GM23338 (cell line): ENCODE data around the gene KRT16. TPM values are rescaled to one million over a fixed set of nuclear protein-coding genes. Genes with fewer than 3 reads are reported as not detected.
"Not testable (repeated sequence)": the region's sequence is repeated elsewhere in the genome, so short reads cannot be mapped to it uniquely, and the experiment has no call there.

Experiments used
- ATAC-seq: fragments of 200-7000 bp; cut with Tn5 transposase; 3 replicates; pipeline ENCODE4 v1.9.1; 2020
- DNase-seq: peaks from one replicate; pipeline ENCODE4 v3.0.0-alpha.2; 2015; ENCODE audit warnings: low spot score
- H2AFZ ChIP-seq: fragments of 200-600 bp; sonication (generic); 2 replicates; pipeline ENCODE4 v1.8.0; 2016; ENCODE audit warnings: antibody characterized with exemption, mild to moderate bottlenecking, moderate library complexity
- H3F3A ChIP-seq: fragments of 200-600 bp; sonication (generic); replicated peaks from 2 replicates; pipeline ENCODE4 v1.8.0; 2017; ENCODE audit warnings: antibody characterized with exemption, mixed run types, low read depth
- H3K27ac ChIP-seq: fragments of 200-600 bp; sonication (generic); 2 replicates; pipeline ENCODE4 v1.6.1; 2016; ENCODE audit warnings: low read depth
- H3K27me3 ChIP-seq: fragments of 200-600 bp; sonication (generic); 2 replicates; pipeline ENCODE4 v1.8.0; 2016; ENCODE audit warnings: mild to moderate bottlenecking, mixed run types, moderate library complexity; ENCODE audit not compliant: insufficient read depth
- H3K36me3 ChIP-seq: fragments of 200-600 bp; sonication (generic); 2 replicates; pipeline ENCODE4 v1.8.0; 2016; ENCODE audit warnings: mild to moderate bottlenecking; ENCODE audit not compliant: insufficient read depth
- H3K4me1 ChIP-seq: fragments of 200-600 bp; sonication (generic); 2 replicates; pipeline ENCODE4 v1.8.0; 2016; ENCODE audit warnings: mild to moderate bottlenecking, moderate library complexity; ENCODE audit not compliant: insufficient read depth
- H3K4me2 ChIP-seq: fragments of 200-600 bp; sonication (generic); 2 replicates; pipeline ENCODE4 v1.7.1; 2017; ENCODE audit warnings: mixed run types
- H3K4me3 ChIP-seq: fragments of 200-600 bp; sonication (generic); 2 replicates; pipeline ENCODE4 v1.6.1; 2016; ENCODE audit warnings: mixed run types
- H3K79me2 ChIP-seq: fragments of 200-600 bp; sonication (generic); replicated peaks from 2 replicates; pipeline ENCODE4 v1.8.0; 2017; ENCODE audit warnings: mild to moderate bottlenecking; ENCODE audit not compliant: insufficient read depth
- H3K9me2 ChIP-seq: fragments of 200-600 bp; sonication (generic); 2 replicates; pipeline ENCODE4 v1.8.0; 2017; ENCODE audit not compliant: insufficient read depth
- H4K20me1 ChIP-seq: fragments of 200-600 bp; sonication (generic); replicated peaks from 2 replicates; pipeline ENCODE4 v1.8.0; 2017; ENCODE audit warnings: mild to moderate bottlenecking; ENCODE audit not compliant: insufficient read depth
- H3K27ac Mint-ChIP-seq: 2 replicates; pipeline ENCODE4 v1.8.0; 2020; ENCODE audit warnings: inconsistent platforms, mild to moderate bottlenecking, moderate library complexity, mixed read lengths
- H3K27me3 Mint-ChIP-seq: 3 replicates; pipeline ENCODE4 v1.8.0; 2022; ENCODE audit warnings: low read depth, mild to moderate bottlenecking, moderate library complexity, mixed read lengths, inconsistent platforms; ENCODE audit not compliant: insufficient read depth, poor library complexity
- H3K36me3 Mint-ChIP-seq: 3 replicates; pipeline ENCODE4 v1.8.0; 2021; ENCODE audit warnings: low read depth, mild to moderate bottlenecking, inconsistent platforms, moderate library complexity, mixed read lengths
- H3K4me1 Mint-ChIP-seq: 3 replicates; pipeline ENCODE4 v1.8.0; 2020; ENCODE audit warnings: mild to moderate bottlenecking, inconsistent platforms, mixed read lengths
- H3K4me3 Mint-ChIP-seq: 3 replicates; pipeline ENCODE4 v1.8.0; 2021; ENCODE audit warnings: moderate library complexity, mild to moderate bottlenecking, inconsistent platforms, mixed read lengths
- H3K9me3 Mint-ChIP-seq: 3 replicates; pipeline ENCODE4 v1.8.0; 2020; ENCODE audit warnings: moderate library complexity, mild to moderate bottlenecking, inconsistent platforms, mixed read lengths
- CREB1 ChIP-seq: fragments of 250-450 bp; sonication (Bioruptor Pico); IDR thresholded peaks from 2 replicates; pipeline ENCODE4 v1.5.0; 2020; ENCODE audit warnings: low read depth, mild to moderate bottlenecking, moderate library complexity
- CTCF ChIP-seq, 2 experiments: fragments of 200-600 bp in 1 of 2; sonication (generic) in 1 of 2; conservative IDR thresholded peaks; 2 replicates each; pipeline versions ENCODE4 v1.5.1 to v1.6.1; 2016 to 2017; ENCODE audit warnings: antibody characterized with exemption in 2 of 2, low read depth in 2 of 2, mild to moderate bottlenecking in 2 of 2, moderate library complexity in 1 of 2
- ETS1 ChIP-seq: IDR thresholded peaks from 2 replicates; pipeline ENCODE4 v1.6.1; 2016; ENCODE audit warnings: antibody characterized with exemption
- EZH2 ChIP-seq: fragments of 200-600 bp; sonication (generic); IDR thresholded peaks from one replicate; pipeline ENCODE4 v1.8.0; 2017; ENCODE audit warnings: antibody characterized with exemption, mild to moderate bottlenecking, low read depth; ENCODE audit not compliant: unreplicated experiment
- EZH2phosphoT487 ChIP-seq: fragments of 200-600 bp; sonication (generic); IDR thresholded peaks from one replicate; pipeline ENCODE4 v1.8.1; 2018; ENCODE audit warnings: antibody characterized with exemption; ENCODE audit not compliant: unreplicated experiment
- JUNB ChIP-seq: IDR thresholded peaks from one replicate; pipeline ENCODE4 v1.6.1; 2016; ENCODE audit warnings: antibody characterized with exemption; ENCODE audit not compliant: unreplicated experiment
- NANOG ChIP-seq: IDR thresholded peaks from 2 replicates; pipeline ENCODE4 v1.6.1; 2016; ENCODE audit warnings: antibody characterized with exemption, borderline replicate concordance
- POLR2AphosphoS5 ChIP-seq: IDR thresholded peaks from 2 replicates; pipeline ENCODE4 v1.6.1; 2016; ENCODE audit warnings: antibody characterized with exemption, low read depth
- STAT1 ChIP-seq: IDR thresholded peaks from one replicate; pipeline ENCODE4 v1.6.1; 2016; ENCODE audit warnings: antibody characterized with exemption; ENCODE audit not compliant: unreplicated experiment
- ZNF114 ChIP-seq: fragments of 250-450 bp; sonication (Bioruptor Pico); IDR thresholded peaks from 2 replicates; pipeline ENCODE4 v1.5.0; 2020; ENCODE audit warnings: mild to moderate bottlenecking, moderate library complexity
- ZNF331 ChIP-seq: fragments of 250-450 bp; sonication (Bioruptor Pico); IDR thresholded peaks from 2 replicates; pipeline ENCODE4 v1.5.0; 2020; ENCODE audit warnings: low read depth, mild to moderate bottlenecking, moderate library complexity
- ZNF462 ChIP-seq: fragments of 250-450 bp; sonication (Bioruptor Pico); IDR thresholded peaks from 2 replicates; pipeline ENCODE4 v1.5.0; 2020; ENCODE audit warnings: mild to moderate bottlenecking, moderate library complexity
- polyA plus RNA-seq: library from polyadenylated mRNA; unstranded; fragments of >200 nt; fragmentation: Nextera tagmentation; extraction: Ambion mirVana; gene quantifications from 2 replicates; pipeline ENCODE4 v1.2.1, GENCODE V29; 2016
- total RNA-seq: library from RNA; depleted of rRNA; stranded (reverse); fragments of >200 nt; shearing (Covaris generic); gene quantifications from 2 replicates; pipeline ENCODE4 v1.2.3, GENCODE V29; 2014

KRT16 gene
- total and polyA plus RNA-seq, 2 experiments from 2014 or later = not detected

- H3K9me2 ChIP-seq, H3K9me3 Mint-ChIP-seq, DNase-seq, H3K4me3 Mint-ChIP-seq, ATAC-seq, H3K4me1 ChIP-seq, H3F3A ChIP-seq, H3K36me3 Mint-ChIP-seq, H3K79me2 ChIP-seq, H4K20me1 ChIP-seq, H3K4me1 Mint-ChIP-seq, H3K36me3 ChIP-seq, H3K27ac ChIP-seq, H3K4me2 ChIP-seq, H3K4me3 ChIP-seq, H3K27ac Mint-ChIP-seq, H3K27me3 Mint-ChIP-seq, H3K27me3 ChIP-seq, H2AFZ ChIP-seq: not testable (repeated sequence)
These were observed 28.0 kb upstream of the KRT16 start for GRCh38 chr17:41640596-41640995.

GRCh38 chr17:41639492-41640473 is 27.2 kb upstream of the KRT16 start:
- Histone ChIP-seq H3K4me1 (0 out of 2 replicates have a peak, but pooled peaks cover 6% of the 10 kb centered on the region), H2AFZ (no peak overlapping the region; the same call in 1 of the 2 replicates), H3K27me3 (no peaks in the 10 kb centered on the region), H3K4me2 (no peak overlapping the region), H3K27ac (no peak overlapping the region), H3K36me3 (no peaks in the 10 kb centered on the region), H3K9me2 (no peaks in the 10 kb centered on the region), H3K4me3 (no peak overlapping the region), H3K79me2 (no peaks in the 10 kb centered on the region), H3F3A (no peaks in the 10 kb centered on the region), H4K20me1 (no peaks in the 10 kb centered on the region)
- peaks cover 10% of the 10 kb centered on the region for H3K4me1 Mint-ChIP-seq
- no peak overlapping the region for H3K27ac Mint-ChIP-seq
- H3K4me3 Mint-ChIP-seq = no peak overlapping the region
- H3K36me3 Mint-ChIP-seq = no peaks in the 10 kb centered on the region
- H3K9me3 Mint-ChIP-seq = no peaks in the 10 kb centered on the region
- DNase-seq (no peak), ATAC-seq (no peak)
- peaks cover 12% of the 10 kb centered on the region for H3K27me3 Mint-ChIP-seq
- no peak for TF ChIP-seq CTCF (conservative IDR thresholded peaks at IDR 0.05; ENCODE audit: low read depth in 2 of 2)
- no peak for TF ChIP-seq CREB1
- no peak for TF ChIP-seq POLR2AphosphoS5
- no peak for TF ChIP-seq EZH2phosphoT487
- TF ChIP-seq ZNF331 = no peak
- TF ChIP-seq STAT1 = no peak
- no peak for TF ChIP-seq ZNF462 (CRISPR knock-in tag)
- no peak for TF ChIP-seq ETS1
- TF ChIP-seq JUNB = no peak
- no peak for TF ChIP-seq EZH2
- no peak for TF ChIP-seq NANOG
- TF ChIP-seq ZNF114 (CRISPR knock-in tag) = no peak
